Neuronal stem cell (in vitro differentiated cells): Measurements from ENCODE around the gene FAM228B. TPM values are rescaled to one million over a fixed set of nuclear protein-coding genes. Genes with fewer than 3 reads are reported as not detected.
A peak's percentile ranks its signal among the peaks of the same experiment; 100 is the strongest.

Experiments used
- DNase-seq: peaks from one replicate; pipeline ENCODE4 v3.0.0-alpha.2; 2013; ENCODE audit warnings: low spot score
- H2AFZ ChIP-seq: one replicate; pipeline ENCODE4 v1.6.1; 2013; ENCODE audit warnings: mild to moderate bottlenecking, low read length, inconsistent platforms
- H2AK5ac ChIP-seq: 2 replicates; pipeline ENCODE4 v1.6.1; 2013; ENCODE audit warnings: low read depth, mild to moderate bottlenecking, inconsistent platforms, low read length, moderate library complexity, mixed read lengths
- H2BK120ac ChIP-seq: 2 replicates; pipeline ENCODE4 v1.6.1; 2013; ENCODE audit warnings: low read depth, mild to moderate bottlenecking, inconsistent platforms, low read length, moderate library complexity, mixed read lengths
- H2BK12ac ChIP-seq: one replicate; pipeline ENCODE4 v1.6.1; 2013; ENCODE audit warnings: low read length, inconsistent platforms
- H2BK15ac ChIP-seq: 2 replicates; pipeline ENCODE4 v1.6.1; 2013; ENCODE audit warnings: mild to moderate bottlenecking, low read length, inconsistent platforms, mixed read lengths
- H2BK5ac ChIP-seq: one replicate; pipeline ENCODE4 v1.6.1; 2013; ENCODE audit warnings: inconsistent platforms, mild to moderate bottlenecking, low read length, moderate library complexity
- H3K14ac ChIP-seq: one replicate; pipeline ENCODE4 v1.6.1; 2013; ENCODE audit warnings: low read length, inconsistent platforms
- H3K18ac ChIP-seq: 2 replicates; pipeline ENCODE4 v1.6.1; 2013; ENCODE audit warnings: low read length, inconsistent platforms
- H3K23ac ChIP-seq: 2 replicates; pipeline ENCODE4 v1.6.1; 2013; ENCODE audit warnings: low read depth, mild to moderate bottlenecking, mixed read lengths, low read length, inconsistent platforms; ENCODE audit not compliant: poor library complexity
- H3K27ac ChIP-seq: replicated peaks from 3 replicates; pipeline ENCODE4 v1.5.1; 2013; ENCODE audit warnings: low read length, inconsistent platforms
- H3K27me3 ChIP-seq, 3 experiments: 2 replicates each; pipeline ENCODE4 v1.6.1; 2013; ENCODE audit warnings: low read length in 3 of 3, mild to moderate bottlenecking in 2 of 3, inconsistent platforms in 1 of 3, low read depth in 1 of 3, mixed read lengths in 1 of 3, moderate library complexity in 1 of 3; ENCODE audit not compliant: control insufficient read depth in 3 of 3, insufficient read depth in 3 of 3
- H3K36me3 ChIP-seq, 2 donors: replicated peaks in 1 of 2; 2 replicates each; pipeline ENCODE4 v1.6.1; 2013; ENCODE audit warnings: low read length in 2 of 2; ENCODE audit not compliant: control insufficient read depth in 2 of 2, insufficient read depth in 2 of 2
- H3K4ac ChIP-seq: 2 replicates; pipeline ENCODE4 v1.6.1; 2013; ENCODE audit warnings: inconsistent platforms, mild to moderate bottlenecking, low read length, moderate library complexity
- H3K4me1 ChIP-seq, 2 donors: 1 replicate in 1 of 2; 2 replicates in 1 of 2; pipeline ENCODE4 v1.6.1; 2013; ENCODE audit warnings: low read length in 2 of 2, low read depth in 1 of 2; ENCODE audit not compliant: control insufficient read depth in 2 of 2, insufficient read depth in 1 of 2
- H3K4me2 ChIP-seq: one replicate; pipeline ENCODE4 v1.6.1; 2013; ENCODE audit warnings: mild to moderate bottlenecking, low read length, inconsistent platforms; ENCODE audit not compliant: insufficient read depth, poor library complexity, severe bottlenecking
- H3K4me3 ChIP-seq, 2 donors: 2 replicates each; pipeline ENCODE4 v1.5.1; 2013; ENCODE audit warnings: low read length in 2 of 2, mild to moderate bottlenecking in 2 of 2, inconsistent platforms in 1 of 2, moderate library complexity in 1 of 2
- H3K79me1 ChIP-seq: one replicate; pipeline ENCODE4 v1.6.1; 2013; ENCODE audit warnings: low read depth, mild to moderate bottlenecking, inconsistent platforms, low read length, moderate library complexity
- H3K9ac ChIP-seq: one replicate; pipeline ENCODE4 v1.6.1; 2013; ENCODE audit warnings: mild to moderate bottlenecking, low read depth, low read length, inconsistent platforms; ENCODE audit not compliant: poor library complexity
- H3K9me3 ChIP-seq, 2 donors: replicated peaks in 1 of 2; 2 replicates each; pipeline versions ENCODE3 to v1.6.1; 2013; ENCODE audit warnings: low read length in 2 of 2, mild to moderate bottlenecking in 2 of 2, inconsistent platforms in 1 of 2, low read depth in 1 of 2, mixed read lengths in 1 of 2, moderate library complexity in 1 of 2; ENCODE audit not compliant: control insufficient read depth in 2 of 2, insufficient read depth in 1 of 2
- H4K8ac ChIP-seq: one replicate; pipeline ENCODE4 v1.6.1; 2013; ENCODE audit warnings: low read depth, mild to moderate bottlenecking, inconsistent platforms, low read length, moderate library complexity
- H4K91ac ChIP-seq: one replicate; pipeline ENCODE4 v1.6.1; 2013; ENCODE audit warnings: low read length, low read depth, mild to moderate bottlenecking, inconsistent platforms; ENCODE audit not compliant: poor library complexity
- WGBS, 2 donors: extraction: QIAGEN DNeasy Blood & Tissue Kit; methylation state at CpG; one replicate each; pipeline ENCODE4 v1.1.7; 2013; ENCODE audit warnings: missing lambda C conversion rate in 2 of 2, mixed read lengths in 1 of 2; ENCODE audit not compliant: insufficient read length in 2 of 2, insufficient replicate concordance in 1 of 2; ENCODE audit errors: extremely low coverage in 2 of 2; 5-methylcytosine and 5-hydroxymethylcytosine counted together
- polyA plus RNA-seq, 2 experiments: library from polyadenylated mRNA; stranded (reverse); fragments of 200-250 nt; gene quantifications; one replicate each; pipeline ENCODE4 v1.2.3, GENCODE V29; 2013

Gene FAM228B
- 16.9 TPM for polyA plus RNA-seq (2013, experiment 1 of 2)
- polyA plus RNA-seq (2013, experiment 2 of 2), result 16.3 TPM

- no peak within 1 kb of the TSS for H2BK120ac ChIP-seq
- H3K79me1 ChIP-seq, result no peaks in the 10 kb centered on the region
- H3K4me1 ChIP-seq, result peaks cover 0 to 1% of the 10 kb centered on the region in 2 donors
- peak within 1 kb of the TSS; percentile 86 for H3K9ac ChIP-seq
- peak within 1 kb of the TSS; percentile 67 for H3K14ac ChIP-seq
- H2BK5ac ChIP-seq, result no peak within 1 kb of the TSS
- peak within 1 kb of the TSS; percentile 98 for H3K18ac ChIP-seq
- H3K27me3 ChIP-seq, result no peaks in the 10 kb centered on the region
- H2BK12ac ChIP-seq, result peak within 1 kb of the TSS; percentile 88
- peak within 1 kb of the TSS; percentile 31 for H3K27ac ChIP-seq
- no peak within 1 kb of the TSS for H3K4ac ChIP-seq
- H3K4me2 ChIP-seq, result peak within 1 kb of the TSS; percentile 74
- H2BK15ac ChIP-seq, result peak within 1 kb of the TSS; percentile 37
- H3K4me3 ChIP-seq, result peak within 1 kb of the TSS; percentile 34 to 97
- H3K9me3 ChIP-seq, result no peaks in the 10 kb centered on the region
- H3K36me3 ChIP-seq, result no peaks in the 10 kb centered on the region
- no CpG with 5 or more reads among the region's 103 CpGs for WGBS, 2 donors
- peak within 1 kb of the TSS; percentile 95 for H3K23ac ChIP-seq
- peak within 1 kb of the TSS; percentile 56 for H4K91ac ChIP-seq
- H2AFZ ChIP-seq, result peak within 1 kb of the TSS; percentile 41
- H4K8ac ChIP-seq, result no peak within 1 kb of the TSS
- no peak within 1 kb of the TSS for H2AK5ac ChIP-seq
- peak; percentile 68 for DNase-seq
Measured at GRCh38 chr2:24123195-24123921, at the start of gene FAM228B, which contains the start of gene PFN4. Gene FAM228B (plus strand): TSS chr2:24123469. CDS start chr2:24124362, 893 bp downstream. Gene PFN4 (minus strand): TSS chr2:24123334. CDS start chr2:24122535, 799 bp downstream.

DNA sequence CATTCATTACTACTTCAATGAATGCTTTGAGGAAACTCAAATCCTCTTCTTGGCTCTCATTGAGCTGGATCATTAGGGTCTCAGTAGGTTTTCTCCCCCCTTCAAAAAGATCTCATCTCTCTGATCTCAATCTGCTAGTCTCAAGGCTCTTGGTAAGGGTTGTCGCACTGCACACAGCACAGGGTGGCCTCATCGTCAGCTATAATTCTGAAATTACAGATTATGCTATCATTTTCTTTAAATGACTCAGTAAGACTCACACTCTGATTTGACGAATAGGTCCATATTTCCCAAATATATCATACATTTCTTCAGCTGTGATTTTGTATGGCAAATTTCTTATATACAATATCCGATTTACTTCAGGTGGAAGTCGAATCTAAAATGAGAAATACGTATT is 49.5 kb upstream of the FAM228B start:
- H4K8ac ChIP-seq, result no peak overlapping the region
- DNase-seq, result no peak
- no peak overlapping the region for H3K4me3 ChIP-seq
- H3K27ac ChIP-seq, result no peak overlapping the region
- peaks cover 2 to 6% of the 10 kb centered on the region in 2 donors for H3K4me1 ChIP-seq
- no peak overlapping the region for H2BK15ac ChIP-seq
- no peaks in the 10 kb centered on the region for H3K27me3 ChIP-seq
- no peak overlapping the region for H3K23ac ChIP-seq
- H4K91ac ChIP-seq, result no peak overlapping the region
- H2AFZ ChIP-seq, result no peak overlapping the region
- no peak overlapping the region for H2BK120ac ChIP-seq
- WGBS, 2 donors, result no CpG with 5 or more reads among the region's 6 CpGs
- no peak overlapping the region for H2BK12ac ChIP-seq
- H2AK5ac ChIP-seq, result no peak overlapping the region
- H3K36me3 ChIP-seq, result peaks cover 7 to 72% of the 10 kb centered on the region in 2 donors
- H3K14ac ChIP-seq, result no peak overlapping the region
- no peaks in the 10 kb centered on the region for H3K9me3 ChIP-seq
- H3K79me1 ChIP-seq, result no peaks in the 10 kb centered on the region
- H3K4ac ChIP-seq, result no peak overlapping the region
- no peak overlapping the region for H3K4me2 ChIP-seq
- no peak overlapping the region for H3K9ac ChIP-seq
- H2BK5ac ChIP-seq, result no peak overlapping the region
- no peak overlapping the region for H3K18ac ChIP-seq

DNA sequence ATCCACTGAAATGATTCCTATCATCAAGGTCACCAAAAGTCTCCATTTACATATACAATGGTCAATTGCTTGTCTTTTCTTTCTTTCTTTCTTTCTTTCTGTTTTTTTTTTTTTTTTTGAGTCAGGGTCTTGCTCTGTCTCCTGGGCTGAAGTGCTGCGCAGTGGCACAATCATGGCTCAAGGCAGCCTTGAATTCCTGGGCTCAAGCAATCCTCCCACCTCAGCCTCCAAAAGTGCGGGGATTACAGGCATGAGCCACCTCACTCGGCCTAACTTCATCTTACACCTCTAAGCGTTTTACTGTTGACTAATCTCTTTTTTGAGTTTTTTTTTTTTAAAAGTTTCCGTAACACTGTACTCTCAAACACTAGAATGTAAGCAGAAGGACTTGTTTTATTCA is 48.0 kb upstream of the FAM228B start:
- no peak overlapping the region for H3K4ac ChIP-seq
- no peak overlapping the region for H4K8ac ChIP-seq
- no peak overlapping the region for H2BK15ac ChIP-seq
- no peaks in the 10 kb centered on the region for H3K79me1 ChIP-seq
- H3K9ac ChIP-seq, result no peak overlapping the region
- H2AK5ac ChIP-seq, result no peak overlapping the region
- H3K27me3 ChIP-seq, result no peaks in the 10 kb centered on the region
- no peaks in the 10 kb centered on the region for H3K9me3 ChIP-seq
- H2BK5ac ChIP-seq, result no peak overlapping the region
- peak overlapping the region; percentile 11 for H3K4me2 ChIP-seq
- no peak for DNase-seq
- H3K4me1 ChIP-seq, result peaks cover 2 to 6% of the 10 kb centered on the region in 2 donors
- H3K23ac ChIP-seq, result no peak overlapping the region
- H3K36me3 ChIP-seq, result peaks cover under 1 to 71% of the 10 kb centered on the region in 2 donors
- no peak overlapping the region for H3K14ac ChIP-seq
- H2AFZ ChIP-seq, result no peak overlapping the region
- no CpG with 5 or more reads among the region's 5 CpGs for WGBS, 2 donors
- peak overlapping the region in 1 of 2 donors; percentile 83 for H3K4me3 ChIP-seq
- no peak overlapping the region for H2BK12ac ChIP-seq
- H2BK120ac ChIP-seq, result no peak overlapping the region
- no peak overlapping the region for H3K18ac ChIP-seq
- H3K27ac ChIP-seq, result no peak overlapping the region
- H4K91ac ChIP-seq, result no peak overlapping the region
